Ovary (tissue), 9 donors: ENCODE results near the gene PCBP3. TPM values are rescaled to one million over a fixed set of nuclear protein-coding genes. Genes with fewer than 3 reads are reported as not detected.
"Not testable (repeated sequence)": the region's sequence is repeated elsewhere in the genome, so short reads cannot be mapped to it uniquely, and the experiment has no call there.

Source experiments
- DNase-seq, 5 donors: peaks; one replicate each; pipeline ENCODE4 v3.0.0-alpha.2; 2019 to 2020
- H3K27ac ChIP-seq, 2 donors: fragments of 200-600 bp; one replicate each; pipeline versions ENCODE4 v1.5.1 to v1.8.0; 2019 to 2022
- H3K27me3 ChIP-seq: fragments of 200-600 bp; one replicate; pipeline ENCODE4 v1.8.0; 2022
- H3K36me3 ChIP-seq: fragments of 200-600 bp; sonication (generic); one replicate; pipeline ENCODE4 v1.5.1; 2019
- H3K4me1 ChIP-seq: one replicate; pipeline ENCODE4 v1.8.1; 2013; ENCODE audit warnings: mild to moderate bottlenecking, moderate library complexity; ENCODE audit not compliant: insufficient read depth
- H3K4me3 ChIP-seq: fragments of 200-600 bp; sonication (generic); one replicate; pipeline ENCODE4 v1.5.1; 2017
- H3K9me3 ChIP-seq, 2 donors: fragments of 200-600 bp in 1 of 2; sonication (generic) in 1 of 2; one replicate each; pipeline versions ENCODE4 v1.5.1 to v1.8.1; 2013 to 2019; ENCODE audit warnings: mild to moderate bottlenecking in 1 of 2, moderate library complexity in 1 of 2
- CTCF ChIP-seq, 3 donors: fragments of 450-650 bp in 2 of 3; fragments of 200-600 bp in 1 of 3; IDR thresholded peaks; one replicate each; pipeline versions ENCODE4 v1.5.1 to v1.8.0; 2016 to 2022; ENCODE audit warnings: antibody characterized with exemption in 3 of 3, mild to moderate bottlenecking in 1 of 3
- EP300 ChIP-seq: sonication (generic); formaldehyde crosslinking; IDR thresholded peaks from one replicate; pipeline ENCODE4 v1.6.1; 2017; ENCODE audit warnings: antibody characterized with exemption
- POLR2A ChIP-seq: fragments of 450-650 bp; IDR thresholded peaks from one replicate; pipeline ENCODE4 v1.6.1; 2017; ENCODE audit warnings: antibody characterized with exemption, mild to moderate bottlenecking, moderate library complexity
- WGBS, 3 donors: extraction: QIAGEN DNeasy Blood & Tissue Kit in 1 of 3; methylation state at CpG; one replicate each; pipeline versions ENCODE4 v1.1.5 to v1.1.7; 2013 to 2017; 5-methylcytosine and 5-hydroxymethylcytosine counted together
- intact Hi-C, 4 donors: fragments of 100-400 bp; cut with DNase I; formaldehyde crosslinking; loops; one replicate each; pipeline versions ENCODE4 v1.11.0 to v1.15.1; 2022 to 2023
- polyA plus RNA-seq, 2 donors: library from polyadenylated mRNA; stranded (reverse); fragments of 200-250 nt in 1 of 2; fragments of 350-450 nt in 1 of 2; fragmentation: Illumina TruSeq in 1 of 2; extraction: RNeasy Lipid Tissue Mini Kit (QIAGEN cat#74804) in 1 of 2; gene quantifications; one replicate each; pipeline ENCODE4 v1.2.3, GENCODE V29; 2013 to 2014
- total RNA-seq, 7 donors: library from RNA; depleted of rRNA in 2 of 7; stranded (reverse); fragments of >200 nt in 2 of 7; fragmentation: NEBNext Ultra II Directional in 3 of 7; extraction: Animal tissue kit (Norgen Biotek cat#: 25700) in 3 of 7; gene quantifications; one replicate each; pipeline versions ENCODE4 v1.1.0 to v1.2.4, GENCODE V29; 2016 to 2023
- donor health status: DM: no; HTN: no; CAD: no; lungs with moderate emphysema.
- donor health status: DM: no; HTN: no; CAD: no.
- donor health status: Bipolar disorder and iron deficiency.
- donor health status: DM: yes; HTN: yes; CAD: no.
- donor health status: DM: no; HTN: no; CAD: no.
- donor health status: DM: yes; HTN: yes; CAD: no.

Gene PCBP3
- total and polyA plus RNA-seq, 9 donors, result 2.4 to 10.1 (median 5.4) TPM

- H3K4me1 ChIP-seq, result no peaks in the 10 kb centered on the region
- DNase-seq, result no peak
- intact Hi-C loops, result no loop called here
- no peaks in the 10 kb centered on the region for H3K9me3 ChIP-seq
- no peak overlapping the region for H3K4me3 ChIP-seq
- TF ChIP-seq CTCF (IDR thresholded peaks at IDR 0.05) (no peak), POLR2A (no peak), EP300 (no peak)
- H3K36me3 ChIP-seq, result no peaks in the 10 kb centered on the region
- H3K27ac ChIP-seq, result no peak overlapping the region
- WGBS, 3 donors, result 90 to 97% (median 93%) methylated on average over 14 to 17 of the region's 17 CpGs
- H3K27me3 ChIP-seq, result no peaks in the 10 kb centered on the region
Measured at GRCh38 chr21:45895778-45896370, 252.3 kb downstream of the PCBP3 start.

GRCh38 chr21:45896431-45896830, 252.9 kb downstream of the PCBP3 start:
- H3K9me3 ChIP-seq, H3K4me1 ChIP-seq, H3K27ac ChIP-seq, intact Hi-C loops, H3K4me3 ChIP-seq, H3K36me3 ChIP-seq, H3K27me3 ChIP-seq: not testable (repeated sequence)
- 82 to 96% (median 88%) methylated on average over 14 to 18 of the region's 18 CpGs for WGBS, 3 donors
- peak in 1 of 5 donors; percentile 33 for DNase-seq

GRCh38 chr21:45897191-45898027, 253.9 kb downstream of the PCBP3 start:
- DNase-seq, result peak in 1 of 5 donors; percentile 17
- Histone ChIP-seq H3K27ac (no peak overlapping the region), H3K4me1 (no peaks in the 10 kb centered on the region), H3K4me3 (no peak overlapping the region), H3K27me3 (no peaks in the 10 kb centered on the region), H3K36me3 (no peaks in the 10 kb centered on the region), H3K9me3 (no peaks in the 10 kb centered on the region)
- WGBS, 3 donors, result 88 to 94% (median 93%) methylated on average over 25 of the region's 25 CpGs
- intact Hi-C loops, result no loop called here
- TF ChIP-seq CTCF (IDR thresholded peaks at IDR 0.05), result no peak
- no peak for TF ChIP-seq EP300
- TF ChIP-seq POLR2A, result no peak

DNA sequence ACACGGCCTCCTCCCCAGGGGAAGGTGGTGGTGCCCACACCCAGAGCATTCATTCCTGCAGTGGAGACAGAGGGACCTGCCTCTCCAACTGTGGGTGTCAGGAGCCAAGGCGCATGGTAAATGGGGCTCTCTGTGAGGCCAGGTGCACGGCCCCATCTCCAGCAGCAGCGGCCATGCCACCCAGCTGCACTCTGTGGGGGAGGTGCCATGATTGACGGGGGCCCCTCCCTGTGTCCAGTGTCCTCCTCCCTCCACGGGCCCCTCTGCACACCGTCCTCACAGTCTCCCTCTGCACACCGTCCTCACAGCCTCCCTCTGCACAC, 254.5 kb downstream of the PCBP3 start:
- DNase-seq, result peak in 1 of 5 donors; percentile 13

More for the DNA sequence above, 254.5 kb downstream of the PCBP3 start:
- no peaks in the 10 kb centered on the region for H3K4me1 ChIP-seq
- 62 to 80% (median 78%) methylated on average over 8 of the region's 8 CpGs for WGBS, 3 donors
- H3K9me3 ChIP-seq, result no peaks in the 10 kb centered on the region
- intact Hi-C loops, result no loop called here
- no peaks in the 10 kb centered on the region for H3K36me3 ChIP-seq
- no peak overlapping the region for H3K4me3 ChIP-seq
- no peaks in the 10 kb centered on the region for H3K27me3 ChIP-seq
- no peak overlapping the region for H3K27ac ChIP-seq
- TF ChIP-seq EP300 (no peak), CTCF (IDR thresholded peaks at IDR 0.05) (no peak), POLR2A (no peak)
